Femur (tissue), 1 donor: ENCODE measurements around the gene CDADC1.
"Not testable (repeated sequence)": the region's sequence is repeated elsewhere in the genome, so short reads cannot be mapped to it uniquely, and the experiment has no call there.

ENCODE experiments used
- DNase-seq: peaks from one replicate; pipeline ENCODE4 v3.0.0-alpha.2; 2017

Gene CDADC1

DNA sequence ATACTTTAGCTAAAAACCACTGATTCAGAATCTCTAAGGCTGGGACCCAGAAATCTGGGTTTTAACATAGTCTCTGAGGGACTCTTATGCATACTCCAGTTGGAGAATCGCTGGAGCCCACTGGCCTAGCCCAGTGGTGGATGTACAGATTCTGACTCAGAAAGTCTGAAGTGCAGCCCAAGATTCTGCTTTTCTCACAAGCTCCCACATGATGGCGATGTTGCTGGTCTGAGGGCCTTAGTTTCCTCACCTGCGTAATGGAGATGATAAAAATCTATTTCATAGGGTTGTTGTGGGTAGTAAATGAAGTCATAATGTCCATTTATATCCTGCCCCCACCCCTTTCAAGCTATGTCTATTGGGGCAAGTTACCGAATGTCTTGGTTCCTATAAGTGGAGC, 7.7 kb upstream of the CDADC1 start:
- DNase-seq = no peak

DNA sequence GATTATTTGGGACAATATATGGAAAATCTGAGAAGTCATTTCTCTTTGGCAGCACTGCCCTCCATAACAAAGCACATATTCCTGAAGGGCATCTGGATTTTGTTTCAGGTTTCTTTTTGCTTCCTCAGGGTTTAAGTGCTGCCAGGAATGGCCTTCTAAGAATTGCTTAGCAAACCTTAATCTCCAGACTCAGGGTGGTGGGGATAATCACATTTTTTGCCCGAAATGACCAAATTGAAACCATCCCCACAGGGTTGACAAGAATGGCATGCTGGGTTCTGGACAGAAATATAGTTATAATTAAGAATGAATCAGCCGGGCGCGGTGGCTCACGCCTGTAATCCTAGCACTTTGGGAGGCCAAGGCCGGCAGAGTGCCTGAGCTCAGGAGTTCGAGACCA, 6.4 kb upstream of the CDADC1 start:
- DNase-seq = no peak

DNA sequence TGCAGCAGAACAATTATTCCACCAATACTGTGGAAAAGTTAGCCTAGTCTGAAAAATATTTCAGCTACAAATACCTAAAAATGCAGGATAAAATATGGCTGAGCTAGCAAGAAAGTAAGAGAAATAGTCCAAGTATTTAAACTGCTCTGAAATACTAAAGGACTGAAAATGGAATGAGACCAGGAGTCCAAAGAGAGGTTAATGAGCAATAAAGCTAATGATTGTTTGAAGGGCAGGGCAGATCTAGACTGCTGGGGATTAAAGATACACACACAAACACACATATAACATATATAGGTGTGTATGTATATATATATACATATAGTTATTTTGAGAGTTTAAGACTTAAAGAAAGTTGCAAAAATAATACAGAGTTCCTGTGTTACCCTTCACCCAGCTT, 2.6 kb upstream of the CDADC1 start:
- no peak for DNase-seq

DNA sequence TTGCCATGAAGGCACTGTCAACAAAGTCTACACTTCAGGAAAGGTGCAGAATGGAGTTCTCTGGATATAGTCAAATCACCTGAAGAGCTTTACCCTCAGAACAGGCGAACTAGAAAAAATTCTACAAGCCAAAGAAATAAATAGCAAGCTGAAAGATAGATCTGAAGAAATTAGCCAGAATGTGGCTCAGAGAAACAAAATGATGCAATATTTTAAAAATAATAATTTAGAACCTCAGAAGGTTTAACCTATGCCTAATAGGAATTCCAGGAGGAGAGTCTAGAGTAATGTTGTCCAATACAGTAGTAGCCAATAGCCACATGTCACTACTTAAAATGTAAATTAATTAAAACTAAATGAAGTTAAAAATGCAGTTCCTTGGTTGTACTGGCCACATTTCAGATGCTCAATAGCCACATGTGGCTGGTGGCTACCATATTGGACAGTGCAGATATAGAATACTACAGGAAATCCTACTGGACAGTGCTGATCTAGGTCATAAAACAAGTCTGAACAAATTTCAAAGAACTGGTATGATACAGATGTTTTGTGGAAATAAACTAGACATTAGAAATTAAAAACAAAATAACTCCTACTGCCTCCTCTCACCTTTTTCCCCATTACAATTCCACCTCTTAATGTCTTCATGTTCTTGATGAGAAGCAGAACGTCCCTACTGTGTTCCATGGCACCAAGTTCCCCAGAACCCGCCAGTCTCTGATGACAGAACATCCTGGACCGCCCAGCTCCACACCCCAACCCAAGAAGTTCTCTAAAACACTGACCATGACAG, 679 bp upstream of the CDADC1 start:
- DNase-seq = no peak

DNA sequence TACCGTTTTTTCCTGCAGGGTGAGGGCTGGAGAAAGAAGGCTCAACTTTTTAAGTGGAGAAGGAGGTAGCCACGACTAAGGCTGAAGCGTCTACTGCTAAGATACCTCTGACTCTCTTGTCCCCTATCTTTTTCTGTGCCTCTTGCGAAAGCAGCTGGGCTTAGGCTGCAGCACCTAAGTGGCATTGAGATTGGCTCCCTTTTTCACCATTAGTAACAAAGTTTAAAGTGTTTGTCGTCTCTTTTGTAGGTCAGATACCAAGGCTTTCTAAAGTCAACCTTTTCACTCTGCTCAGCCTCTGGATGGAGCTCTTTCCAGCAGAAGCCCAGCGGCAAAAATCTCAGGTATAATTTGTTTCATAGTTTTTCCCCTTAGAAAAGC, 887 bp downstream of the CDADC1 start:
- no peak for DNase-seq

DNA sequence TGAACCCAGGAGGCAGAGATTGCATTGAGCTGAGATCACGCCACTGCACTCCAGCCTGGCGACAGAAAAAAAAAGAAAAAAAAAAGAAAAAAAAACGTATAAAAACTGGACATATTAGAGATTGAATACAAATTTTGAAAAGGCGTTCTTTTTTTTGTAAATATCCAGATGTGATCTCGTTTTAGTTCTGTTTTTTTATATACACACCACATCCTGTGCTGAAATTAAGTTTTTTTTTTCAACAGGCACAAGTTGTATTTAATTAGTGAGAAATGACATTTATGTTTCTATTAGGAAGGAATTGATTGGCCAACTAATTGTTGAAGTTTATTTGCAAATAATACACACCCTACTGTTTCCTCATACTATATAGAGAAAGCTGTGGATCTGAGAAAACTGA, 3.6 kb downstream of the CDADC1 start:
- no peak for DNase-seq

DNA sequence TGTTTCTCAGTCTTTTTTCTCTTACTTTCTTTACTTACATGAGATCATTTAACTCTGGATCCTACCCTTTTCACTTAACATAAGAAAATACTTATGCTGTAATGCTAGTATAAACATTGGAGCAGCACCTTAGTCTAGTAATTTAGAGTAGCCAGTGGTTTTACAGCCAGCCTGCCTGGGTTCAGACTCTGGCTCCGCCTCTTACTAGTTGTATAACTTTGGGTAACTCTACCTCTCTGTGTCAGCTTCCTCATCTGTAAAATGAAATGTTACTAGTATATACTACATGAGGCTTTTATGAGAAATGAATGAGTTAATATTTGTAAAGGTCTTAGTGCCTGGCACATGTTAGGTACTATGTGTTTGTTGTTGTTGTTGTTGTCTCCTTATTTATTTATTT, 5.6 kb downstream of the CDADC1 start:
- no peak for DNase-seq

DNA sequence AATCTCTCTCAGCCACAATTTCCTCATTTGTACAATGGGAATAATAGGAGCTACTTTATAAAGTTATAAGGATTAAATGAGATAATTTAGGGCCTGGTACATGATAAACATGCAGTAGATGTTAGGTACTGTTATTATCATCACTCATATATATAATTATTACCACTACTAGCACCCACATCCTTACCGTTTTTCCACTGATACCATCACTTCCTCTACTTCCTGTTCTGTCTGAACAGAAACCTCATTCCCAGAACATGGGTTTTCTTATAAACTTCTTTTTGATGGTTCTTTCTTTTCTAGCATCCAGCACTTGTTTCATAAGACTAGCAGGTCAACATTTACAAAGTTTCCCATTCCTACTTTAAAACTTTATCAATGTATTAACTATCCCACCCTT, 6.3 kb downstream of the CDADC1 start:
- no peak for DNase-seq

DNA sequence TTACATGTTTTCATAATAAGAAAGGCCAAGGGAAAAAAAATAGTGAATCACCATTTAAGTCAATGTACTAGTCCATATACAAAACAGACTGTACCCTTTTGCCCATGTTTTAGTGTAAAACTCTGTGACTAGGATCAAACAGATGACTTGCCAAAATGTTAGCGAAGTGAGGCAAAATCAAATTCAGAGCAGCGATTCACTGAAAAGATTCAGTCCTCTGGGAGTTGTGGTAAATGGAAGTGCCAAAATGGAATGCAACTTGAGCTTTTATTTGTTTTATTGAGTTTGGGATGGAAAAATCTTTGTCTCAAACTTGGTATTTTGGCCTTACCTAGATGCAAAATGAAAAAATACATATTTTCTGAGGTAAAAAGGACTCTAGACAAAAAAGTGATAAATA, 9.1 kb downstream of the CDADC1 start:
- no peak for DNase-seq

DNA sequence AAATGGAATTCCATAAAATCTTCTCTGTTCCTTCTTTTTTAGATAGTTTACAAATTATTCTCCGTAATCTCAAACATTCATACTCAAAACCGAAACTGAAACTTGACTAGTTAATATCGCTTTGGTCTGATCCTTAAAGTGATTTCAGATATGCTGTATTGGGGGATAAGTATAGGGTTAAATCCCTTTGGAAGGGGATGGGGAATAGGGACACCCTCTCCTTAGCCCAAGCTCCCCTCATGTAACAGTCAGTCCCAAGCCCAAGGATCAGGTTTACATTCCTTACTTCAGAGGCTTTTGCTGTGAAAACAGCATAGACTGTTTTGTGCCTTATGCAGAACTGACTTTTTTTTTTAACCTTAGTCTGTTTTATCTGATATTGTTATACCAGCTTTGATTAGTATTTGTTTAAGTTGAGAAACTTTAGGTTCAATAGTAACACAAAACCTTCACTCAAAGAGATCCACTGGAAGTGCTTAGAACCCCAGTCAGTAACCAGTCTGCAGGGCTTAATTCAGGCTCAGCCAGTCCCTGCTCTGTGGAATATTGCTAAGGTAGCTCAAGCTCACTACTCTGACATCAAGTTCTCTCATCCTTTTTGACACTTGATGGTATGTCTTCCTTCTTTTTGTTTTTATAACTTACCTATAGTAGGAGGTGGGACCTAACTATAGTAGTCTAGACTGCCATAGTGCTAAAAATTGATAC, 10.5 kb downstream of the CDADC1 start:
- DNase-seq = no peak

DNA sequence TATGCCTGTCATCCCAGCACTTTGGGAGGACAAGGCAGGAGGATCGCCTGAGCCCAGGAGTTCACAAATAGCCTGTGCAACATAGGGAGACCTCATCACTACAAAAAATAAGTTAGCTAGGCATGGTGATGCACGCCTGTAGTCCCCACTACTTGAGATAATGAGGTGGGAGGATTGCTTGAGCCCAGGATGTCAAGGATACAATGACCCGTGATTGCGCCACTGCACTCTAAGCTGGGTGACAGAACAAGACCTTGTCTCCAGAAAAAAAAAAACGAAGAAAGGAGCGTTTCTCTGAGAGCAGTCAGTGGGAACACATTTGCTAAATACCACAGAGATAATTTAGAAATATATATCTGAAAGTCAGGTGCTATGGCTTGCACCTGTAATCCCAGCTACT, 11.9 kb downstream of the CDADC1 start:
- DNase-seq = no peak

DNA sequence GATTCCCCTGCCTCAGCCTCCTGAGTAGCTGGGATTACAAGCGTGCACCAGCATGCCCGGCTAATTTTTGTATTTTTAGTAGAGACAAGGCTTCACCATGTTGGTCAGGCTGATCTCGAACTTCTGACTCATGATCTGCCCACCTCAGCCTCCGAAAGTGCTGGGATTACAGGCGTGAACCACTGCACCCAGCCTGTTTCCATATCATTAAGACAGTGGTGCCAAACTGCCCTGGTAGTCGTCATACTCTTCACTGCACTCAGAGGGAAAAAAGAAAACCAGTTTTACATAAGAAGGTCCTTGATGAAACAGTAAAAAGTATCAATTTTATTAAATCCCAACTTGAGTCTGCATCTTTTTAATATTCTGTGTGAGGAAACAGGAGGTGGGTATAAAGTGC, 14.9 kb downstream of the CDADC1 start:
- DNase-seq = no peak

DNA sequence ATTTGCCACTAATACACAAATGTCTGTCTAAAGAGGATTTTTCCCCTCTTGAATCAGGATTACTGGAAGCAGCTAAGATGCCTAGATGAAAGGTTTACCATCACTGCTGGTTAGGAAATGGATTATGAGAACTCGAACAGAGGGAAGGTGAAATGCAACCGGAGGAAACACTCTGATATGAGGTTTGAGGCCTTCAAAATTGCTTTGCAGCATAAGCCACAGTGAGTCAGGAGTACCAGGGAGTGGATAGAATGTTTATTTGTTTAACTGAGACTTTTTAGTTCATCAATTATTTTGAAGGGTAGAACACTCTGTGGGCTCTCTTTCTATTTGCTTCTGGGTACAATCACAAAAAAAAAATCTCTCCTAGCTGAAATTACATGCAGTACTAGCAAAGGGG, 18.1 kb downstream of the CDADC1 start:
- no peak for DNase-seq

DNA sequence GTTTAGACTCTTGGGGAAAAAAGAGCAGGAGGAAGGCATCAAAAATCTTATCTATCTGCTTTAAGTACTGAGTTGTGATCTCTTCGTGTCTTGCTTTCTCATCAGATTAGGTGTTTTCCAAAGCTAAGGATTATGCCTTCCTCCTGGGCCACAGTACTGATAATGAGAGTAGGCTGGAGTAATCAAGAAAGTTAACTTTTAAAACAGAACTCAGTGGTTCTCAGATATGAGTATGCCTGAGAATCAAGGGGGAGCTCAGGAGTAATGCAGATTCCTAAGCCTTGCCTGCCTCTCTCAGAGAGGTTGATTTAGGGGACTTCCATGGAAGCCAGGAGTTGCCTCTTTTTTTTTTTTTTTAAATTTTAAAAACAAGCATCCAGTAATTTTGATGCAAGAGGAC, 23.5 kb downstream of the CDADC1 start:
- no peak for DNase-seq

DNA sequence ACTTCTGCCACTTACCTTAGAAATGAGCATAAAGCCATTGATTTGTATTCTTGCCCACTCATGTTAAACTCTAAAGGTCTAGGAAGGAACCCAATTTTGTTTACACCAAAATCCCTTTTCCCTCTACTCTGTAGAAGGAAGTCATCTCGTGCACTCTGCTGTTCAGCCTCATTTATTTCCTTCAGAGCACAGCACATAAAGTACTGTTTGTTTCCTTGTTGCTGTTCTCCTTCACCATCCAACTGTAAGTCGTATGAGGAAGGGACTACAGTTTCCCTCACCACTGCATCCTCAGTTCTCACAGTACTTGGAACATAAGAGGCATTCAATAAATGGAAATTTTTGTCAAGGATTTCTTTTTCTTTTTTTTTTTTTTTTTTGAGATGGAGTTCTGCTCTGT, 24.6 kb downstream of the CDADC1 start:
- DNase-seq = no peak

DNA sequence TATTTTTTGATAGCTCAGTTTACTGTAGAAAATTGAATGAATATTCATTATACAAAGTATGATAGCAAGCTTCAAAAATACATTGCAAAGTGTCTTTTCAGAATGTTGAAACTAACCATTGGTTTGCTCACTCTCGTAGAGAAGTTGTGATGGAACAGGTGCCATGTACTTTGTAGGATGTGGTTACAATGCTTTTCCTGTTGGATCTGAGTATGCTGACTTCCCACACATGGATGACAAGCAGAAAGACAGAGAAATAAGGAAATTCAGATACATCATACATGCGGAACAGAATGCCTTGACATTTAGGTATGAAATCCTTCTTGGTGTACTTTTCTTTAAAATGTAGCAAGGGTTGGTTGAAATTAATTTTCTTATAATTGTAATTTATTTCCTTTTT, 30.5 kb downstream of the CDADC1 start:
- no peak for DNase-seq

DNA sequence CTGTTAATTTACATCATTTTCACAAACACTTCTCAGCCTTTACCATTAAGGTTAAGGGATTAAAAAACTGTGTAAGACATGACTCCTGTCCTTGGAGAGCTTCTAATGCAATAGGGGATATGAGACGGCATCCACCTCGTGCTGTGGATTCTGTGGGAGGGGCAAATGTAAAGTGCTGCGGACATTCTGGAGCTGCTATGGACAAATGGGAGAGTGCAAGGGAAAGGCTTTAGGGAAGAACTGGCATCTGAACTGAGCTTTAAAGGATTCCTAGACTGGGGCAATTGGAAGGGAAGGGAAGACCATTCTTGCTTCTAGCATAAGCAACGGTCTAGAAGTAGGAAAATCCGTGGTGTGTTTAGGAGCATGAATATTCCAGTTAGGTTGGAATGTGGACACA, 31.4 kb downstream of the CDADC1 start:
- no peak for DNase-seq

DNA sequence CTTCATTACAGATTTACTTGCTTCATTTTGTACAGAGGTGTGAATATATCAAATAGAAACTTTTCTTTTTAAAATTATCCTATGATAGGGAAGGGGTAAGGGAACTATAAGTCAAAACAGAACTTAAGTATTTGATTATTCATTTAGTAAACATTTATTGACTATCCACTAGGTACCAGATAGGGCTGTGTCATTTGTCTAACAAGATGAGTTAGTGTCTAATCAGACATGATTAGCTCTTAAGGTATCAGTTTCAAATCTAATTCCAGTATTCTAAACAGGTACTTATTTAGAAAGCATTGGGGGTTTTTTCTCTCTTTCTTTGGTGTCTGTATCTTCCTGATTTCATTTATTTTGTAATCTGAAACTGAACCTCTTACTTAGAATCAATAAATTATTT, 32.2 kb downstream of the CDADC1 start:
- no peak for DNase-seq

DNA sequence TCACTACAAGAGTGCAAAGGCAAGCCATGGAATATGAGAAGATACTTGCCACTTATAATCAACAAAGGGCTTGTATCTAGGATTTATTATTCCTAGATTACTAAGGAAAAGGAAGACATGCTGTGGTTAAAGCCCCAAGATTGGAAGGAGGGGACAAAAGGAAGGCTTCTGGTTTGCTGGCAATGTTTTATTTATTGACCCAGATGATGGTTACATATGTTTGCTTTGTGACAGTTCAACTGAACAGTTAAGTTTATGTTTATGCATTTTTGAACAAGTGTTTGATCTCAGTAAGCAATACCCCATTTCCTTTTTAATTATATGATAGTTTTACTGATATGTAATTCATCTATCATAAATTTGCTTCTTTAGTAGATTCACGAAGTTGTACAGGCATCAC, 40.3 kb downstream of the CDADC1 start:
- no peak for DNase-seq

DNA sequence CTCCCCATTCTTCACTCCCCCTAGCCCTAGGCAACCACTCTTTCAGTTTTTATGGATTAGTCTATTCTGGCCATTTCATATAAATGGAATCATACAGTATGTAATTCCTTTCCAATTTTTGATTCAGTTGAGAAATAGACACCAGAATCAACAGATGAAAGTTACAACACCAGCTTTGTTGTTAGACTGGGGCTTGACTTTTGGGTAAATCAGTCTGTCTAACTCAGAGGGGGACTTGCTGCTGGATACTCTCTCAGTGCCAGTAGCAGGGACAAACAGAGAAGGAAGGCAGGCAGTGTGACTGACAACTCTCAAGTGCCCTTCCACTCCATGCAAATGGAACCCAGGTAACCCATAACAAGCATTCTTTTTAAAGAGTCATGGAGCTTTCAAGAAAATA, 40.7 kb downstream of the CDADC1 start:
- DNase-seq = no peak

DNA sequence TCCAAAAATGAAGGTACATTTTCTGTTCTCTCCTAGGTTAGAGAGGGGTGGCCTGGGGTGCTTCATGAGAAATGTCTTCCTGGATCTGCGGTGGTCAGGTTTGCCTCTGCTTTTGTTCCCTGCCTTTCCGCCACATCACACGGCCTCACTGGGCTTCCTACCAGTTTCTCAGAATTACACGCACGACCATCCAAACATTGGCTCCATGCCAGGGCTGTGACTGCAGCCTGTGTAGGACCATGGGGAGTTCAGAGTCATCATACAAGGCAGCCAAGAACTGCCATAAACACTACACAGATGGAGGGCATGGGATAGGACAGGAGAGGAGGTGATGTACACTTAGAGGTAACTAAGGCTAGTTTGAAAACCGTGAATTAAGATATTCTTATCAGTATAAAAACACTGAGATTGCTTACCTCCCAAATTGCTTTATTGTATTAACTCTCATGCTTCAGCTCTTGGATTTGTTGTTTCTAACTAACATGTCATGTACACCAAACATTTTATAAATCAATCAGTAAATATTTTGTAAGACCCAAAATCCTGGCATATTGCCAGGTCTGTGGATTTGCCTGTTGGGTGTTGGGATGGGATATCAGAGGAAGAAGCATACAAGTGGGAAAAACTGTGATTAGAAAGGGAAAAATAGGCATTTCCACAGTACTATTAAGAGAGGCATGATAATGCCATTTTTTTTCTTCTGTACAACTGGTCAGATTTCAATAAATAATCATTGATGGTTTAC, 45.2 kb downstream of the CDADC1 start:
- DNase-seq = peak; percentile 66

DNA sequence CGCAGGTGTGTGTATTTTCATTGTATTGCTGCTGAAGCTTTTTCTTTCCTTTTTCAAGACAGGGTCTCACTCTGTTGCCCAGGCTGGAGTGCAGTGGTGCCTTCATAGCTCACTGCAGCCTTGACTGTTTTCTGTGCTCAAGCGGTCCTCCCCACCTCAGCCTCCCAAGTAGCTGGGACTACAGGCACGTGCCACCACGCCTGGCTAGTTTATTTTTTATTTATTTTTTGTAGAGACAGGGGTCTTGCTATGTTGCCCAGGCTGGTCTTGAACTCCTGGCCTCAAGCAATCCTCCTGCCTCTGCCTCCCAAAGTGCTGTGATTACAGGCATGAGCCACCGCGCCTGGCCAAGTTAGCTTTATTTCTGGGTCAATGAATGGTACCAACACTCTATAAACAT, 47.0 kb downstream of the CDADC1 start:
- DNase-seq = not testable (repeated sequence)

DNA sequence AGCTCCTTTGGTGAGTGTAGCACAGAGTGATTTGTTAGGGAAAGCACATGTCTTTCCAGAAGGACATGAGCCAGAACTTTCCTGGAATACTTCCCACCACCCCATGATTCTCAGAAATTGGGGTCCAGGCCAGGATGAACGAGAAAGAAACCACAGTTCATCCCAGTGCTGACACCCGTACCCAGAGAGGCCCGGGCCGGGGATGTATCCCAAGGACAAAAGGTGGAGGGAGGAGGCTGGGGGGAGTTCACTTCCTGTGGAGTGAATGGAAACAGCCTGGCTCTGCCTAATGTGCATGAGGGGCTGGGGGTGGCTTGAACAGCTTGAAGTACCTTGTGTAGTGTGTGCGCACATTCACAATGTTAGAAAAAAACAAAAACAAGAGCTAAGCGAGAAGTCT, 47.5 kb downstream of the CDADC1 start:
- DNase-seq = no peak

DNA sequence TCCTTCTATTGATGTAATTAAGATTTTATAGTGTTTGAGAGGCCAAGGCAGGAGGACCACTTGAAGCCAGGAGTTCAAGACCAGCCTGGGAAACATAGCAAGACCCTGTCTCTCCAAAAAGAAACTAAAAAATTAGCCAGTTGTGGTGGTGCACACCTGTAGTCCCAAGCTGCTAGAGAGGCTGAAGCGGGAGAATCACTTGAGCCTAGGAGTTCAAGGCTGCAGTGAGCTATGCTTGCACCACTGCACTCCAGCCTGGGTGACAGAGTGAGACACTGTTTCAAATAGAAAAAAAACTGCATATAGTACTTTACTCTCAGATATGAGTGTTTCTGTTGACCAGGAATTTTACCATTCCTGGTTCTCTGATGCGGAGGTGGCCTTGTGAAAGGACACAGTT, 48.9 kb downstream of the CDADC1 start:
- DNase-seq = no peak
